ENCODE data around the gene COX15.

- no peak for TF ChIP-seq CTCF (conservative IDR thresholded peaks at IDR 0.05 in 1 of 2, IDR thresholded peaks at IDR 0.05 in 1 of 2; ENCODE audit: low read depth in 1 of 2, low read length in 2 of 2)
- no peak for TF ChIP-seq EZH2 (IDR thresholded peaks at IDR 0.05; ENCODE audit: low read length, missing control alignments)
Measured at GRCh38 chr10:99777918-99778714, 46.2 kb upstream of the COX15 start.

Data from fibroblast of lung (primary cell).